Smooth muscle cell (in vitro differentiated cells): ENCODE data around the gene MAFB. TPM values are rescaled to one million over a fixed set of nuclear protein-coding genes. Genes with fewer than 3 reads are reported as not detected.

ENCODE experiments used
- DNase-seq: peaks from one replicate; lab custom pipeline; 2025; ENCODE audit not compliant: unreplicated experiment; lab: John Stamatoyannopoulos, UW
- H2AFZ ChIP-seq: fragments of 200-600 bp; sonication (generic); 2 replicates; pipeline ENCODE4 v1.6.0; 2016; ENCODE audit warnings: antibody characterized with exemption, low read depth, mild to moderate bottlenecking
- H3F3A ChIP-seq: fragments of 200-600 bp; sonication (generic); 2 replicates; pipeline ENCODE4 v1.6.0; 2017; ENCODE audit warnings: antibody characterized with exemption, low read depth
- H3K27ac ChIP-seq: fragments of 200-600 bp; sonication (generic); 2 replicates; pipeline ENCODE4 v1.5.1; 2016; ENCODE audit warnings: low read depth, mild to moderate bottlenecking
- H3K27me3 ChIP-seq: fragments of 200-600 bp; sonication (generic); 2 replicates; pipeline ENCODE4 v1.6.1; 2016; ENCODE audit warnings: low read depth, mild to moderate bottlenecking
- H3K36me3 ChIP-seq: fragments of 200-600 bp; sonication (generic); 2 replicates; pipeline ENCODE4 v1.5.1; 2016; ENCODE audit warnings: low read depth
- H3K4me1 ChIP-seq: fragments of 200-600 bp; sonication (generic); 2 replicates; pipeline ENCODE4 v1.5.1; 2016; ENCODE audit warnings: low read depth
- H3K4me2 ChIP-seq: fragments of 200-600 bp; sonication (generic); 2 replicates; pipeline ENCODE4 v1.6.0; 2016; ENCODE audit warnings: mild to moderate bottlenecking
- H3K4me3 ChIP-seq: fragments of 200-600 bp; sonication (generic); 2 replicates; pipeline ENCODE4 v1.5.1; 2016; ENCODE audit warnings: mild to moderate bottlenecking
- H3K79me2 ChIP-seq: fragments of 200-600 bp; sonication (generic); 2 replicates; pipeline ENCODE4 v1.6.0; 2016; ENCODE audit warnings: low read depth, mild to moderate bottlenecking
- H3K9ac ChIP-seq: fragments of 200-600 bp; sonication (generic); 2 replicates; pipeline ENCODE4 v1.6.0; 2016; ENCODE audit warnings: low read depth
- H3K9me3 ChIP-seq: fragments of 200-600 bp; sonication (generic); replicated peaks from 2 replicates; pipeline ENCODE4 v1.5.1; 2016; ENCODE audit warnings: low read depth
- H4K20me1 ChIP-seq: fragments of 200-600 bp; sonication (generic); 2 replicates; pipeline ENCODE4 v1.6.0; 2016; ENCODE audit warnings: low read depth
- CTCF ChIP-seq: fragments of 200-600 bp; sonication (generic); IDR thresholded peaks from 2 replicates; pipeline ENCODE4 v1.5.1; 2017; ENCODE audit warnings: borderline replicate concordance, mild to moderate bottlenecking, antibody characterized with exemption; ENCODE audit not compliant: insufficient read depth, poor library complexity, severe bottlenecking
- WGBS: methylation state at CpG from one replicate; pipeline ENCODE4 v1.1.7; 2016; ENCODE audit warnings: low lambda C conversion rate; 5-methylcytosine and 5-hydroxymethylcytosine counted together
- polyA plus RNA-seq: library from polyadenylated mRNA; unstranded; fragments of >200 nt; fragmentation: Nextera tagmentation; extraction: Ambion mirVana; gene quantifications from 2 replicates; pipeline ENCODE4 v1.2.1, GENCODE V29; 2016
- total RNA-seq: library from RNA; depleted of rRNA; stranded (reverse); fragments of >200 nt; gene quantifications from 2 replicates; pipeline ENCODE4 v1.2.3, GENCODE V29; 2014

MAFB gene
- total and polyA plus RNA-seq, 2 experiments from 2014 or later = 14.4 to 15.7 TPM

- Histone ChIP-seq H3K27me3 (peaks cover 11% of the 10 kb centered on the region), H3K4me2 (no peak overlapping the region), H3K36me3 (no peaks in the 10 kb centered on the region), H4K20me1 (no peaks in the 10 kb centered on the region), H3K9ac (no peak overlapping the region), H2AFZ (no peak overlapping the region), H3K79me2 (no peaks in the 10 kb centered on the region), H3K4me1 (no peaks in the 10 kb centered on the region), H3F3A (no peaks in the 10 kb centered on the region), H3K4me3 (no peak overlapping the region), H3K27ac (no peak overlapping the region), H3K9me3 (no peaks in the 10 kb centered on the region)
- no peak for DNase-seq
- TF ChIP-seq CTCF = no peak
- 65% methylated on average over 13 of the region's 13 CpGs for WGBS
Observed at GRCh38 chr20:40717343-40717865, 28.4 kb upstream of the MAFB start.

DNA sequence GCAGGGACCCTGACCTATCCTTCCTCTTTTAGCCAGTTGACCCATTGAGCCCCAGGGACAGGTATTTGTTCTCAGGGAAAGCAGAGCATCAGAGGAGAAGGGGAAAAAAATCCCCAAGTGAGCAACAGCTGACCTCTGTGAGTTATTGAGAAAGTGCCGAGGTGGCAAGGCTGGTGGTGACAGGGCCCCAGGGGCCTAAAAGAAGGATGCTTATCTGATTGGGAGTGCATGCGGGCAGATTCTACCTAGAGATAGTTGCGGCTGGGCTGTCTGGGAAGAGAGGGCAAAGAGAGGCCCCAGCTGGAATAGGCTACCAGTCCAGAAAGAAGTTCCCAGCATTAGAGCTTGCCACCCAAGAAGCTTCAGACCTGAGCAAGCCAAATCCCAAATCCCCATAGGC is 26.5 kb upstream of the MAFB start:
- Histone ChIP-seq H3K4me1 (peaks cover 15% of the 10 kb centered on the region), H4K20me1 (no peaks in the 10 kb centered on the region), H3K36me3 (no peaks in the 10 kb centered on the region), H3K27me3 (peaks cover 28% of the 10 kb centered on the region), H3K9me3 (no peaks in the 10 kb centered on the region), H3K27ac (no peak overlapping the region), H3K79me2 (no peaks in the 10 kb centered on the region), H3F3A (no peaks in the 10 kb centered on the region), H2AFZ (no peak overlapping the region), H3K9ac (no peak overlapping the region), H3K4me3 (no peak overlapping the region), H3K4me2 (no peak overlapping the region)
- 86% methylated on average over 3 of the region's 3 CpGs for WGBS
- no peak for TF ChIP-seq CTCF
- no peak for DNase-seq

DNA sequence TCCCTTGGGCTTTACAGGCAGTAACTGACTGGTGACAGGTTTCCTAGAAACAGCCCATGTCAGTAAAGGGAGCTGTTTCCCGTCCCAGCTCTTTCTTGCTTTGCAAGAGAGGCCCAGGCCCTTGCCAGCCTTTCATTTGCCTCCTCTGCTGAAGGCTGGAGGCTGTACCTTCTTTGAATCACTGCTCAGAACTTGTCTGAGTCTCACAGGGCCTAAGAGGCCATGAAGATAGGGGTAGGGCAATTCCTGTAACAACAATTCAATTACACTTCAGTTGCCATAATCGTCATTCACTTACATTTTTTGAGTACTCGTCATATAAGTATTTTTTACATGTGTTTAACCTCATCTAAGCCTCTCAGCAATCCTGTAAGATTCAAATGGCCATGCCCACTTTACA is 25.9 kb upstream of the MAFB start:
- H4K20me1 ChIP-seq = no peaks in the 10 kb centered on the region
- no peak for DNase-seq
- 89% methylated on average over 3 of the region's 3 CpGs for WGBS
- no peak overlapping the region for H2AFZ ChIP-seq
- peaks cover 15% of the 10 kb centered on the region for H3K4me1 ChIP-seq
- H3F3A ChIP-seq = no peaks in the 10 kb centered on the region
- TF ChIP-seq CTCF = no peak
- H3K4me3 ChIP-seq = no peak overlapping the region
- no peaks in the 10 kb centered on the region for H3K36me3 ChIP-seq
- H3K4me2 ChIP-seq = no peak overlapping the region
- no peaks in the 10 kb centered on the region for H3K79me2 ChIP-seq
- peaks cover 34% of the 10 kb centered on the region for H3K27me3 ChIP-seq
- no peak overlapping the region for H3K9ac ChIP-seq
- no peak overlapping the region for H3K27ac ChIP-seq
- no peaks in the 10 kb centered on the region for H3K9me3 ChIP-seq

DNA sequence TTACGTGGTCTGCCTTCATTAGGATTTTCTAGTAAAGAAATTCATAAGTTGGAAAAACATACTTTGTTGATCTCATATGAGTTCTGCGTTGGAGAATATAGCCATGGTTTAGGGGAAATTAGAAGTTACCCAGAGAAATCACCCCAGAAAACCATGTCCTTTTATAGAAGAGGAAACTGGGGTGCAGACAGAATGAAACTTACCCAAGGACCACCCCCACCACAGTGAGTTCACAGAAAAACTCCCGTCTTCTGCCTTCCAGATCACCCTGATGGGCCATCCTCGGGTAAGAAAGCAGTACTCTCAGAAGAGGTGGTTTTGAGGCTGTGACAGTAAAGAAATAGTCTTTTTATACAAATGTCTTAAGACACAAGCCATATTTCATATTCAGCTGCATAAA is 25.1 kb upstream of the MAFB start:
- H3K27ac ChIP-seq = no peak overlapping the region
- WGBS = 95% methylated on average over 4 of the region's 4 CpGs

More for the DNA sequence above, 25.1 kb upstream of the MAFB start:
- TF ChIP-seq CTCF = no peak
- no peaks in the 10 kb centered on the region for H3F3A ChIP-seq
- no peak for DNase-seq
- peaks cover 15% of the 10 kb centered on the region for H3K4me1 ChIP-seq
- no peaks in the 10 kb centered on the region for H4K20me1 ChIP-seq
- no peaks in the 10 kb centered on the region for H3K36me3 ChIP-seq
- H3K4me2 ChIP-seq = no peak overlapping the region
- H3K27me3 ChIP-seq = peaks cover 28% of the 10 kb centered on the region
- no peak overlapping the region for H2AFZ ChIP-seq
- H3K9me3 ChIP-seq = no peaks in the 10 kb centered on the region
- H3K4me3 ChIP-seq = no peak overlapping the region
- no peak overlapping the region for H3K9ac ChIP-seq
- H3K79me2 ChIP-seq = no peaks in the 10 kb centered on the region
